Common myeloid progenitor, CD34-positive (primary cell): Measurements from ENCODE around the gene CNTNAP1. TPM values are rescaled to one million over a fixed set of nuclear protein-coding genes. Genes with fewer than 3 reads are reported as not detected.
A peak's percentile ranks its signal among the peaks of the same experiment; 100 is the strongest.

ENCODE experiments used
- CTCF ChIA-PET: fragments of 350-600 bp; sonication (Branson Sonifier 250); formaldehyde crosslinking; loops from one replicate; lab custom pipeline; 2021; ENCODE audit warnings: antibody characterized with exemption; lab: Charles Lee
- POLR2A ChIA-PET: fragments of 350-600 bp; sonication (Branson Sonifier 250); formaldehyde crosslinking; loops from one replicate; lab custom pipeline; 2021; ENCODE audit warnings: antibody characterized with exemption; lab: Charles Lee
- DNase-seq, 3 donors: peaks; one replicate each; pipeline versions ENCODE4 v3.0.0 to v3.0.0-alpha.2; 2013
- H3K27ac ChIP-seq, 2 experiments: 1 replicate in 1 of 2; 2 replicates in 1 of 2; pipeline ENCODE4 v1.7.0; 2013; ENCODE audit warnings: inconsistent platforms in 2 of 2, low read length in 2 of 2, mild to moderate bottlenecking in 2 of 2, low read depth in 1 of 2, moderate library complexity in 1 of 2; ENCODE audit not compliant: severe bottlenecking in 2 of 2, insufficient read depth in 1 of 2, poor library complexity in 1 of 2
- H3K27me3 ChIP-seq, 5 experiments: replicated peaks in 2 of 5; 1 replicate in 3 of 5; 2 replicates in 2 of 5; pipeline versions ENCODE4 v1.6.1 to v1.7.0; 2013; ENCODE audit warnings: low read length in 4 of 5, mild to moderate bottlenecking in 2 of 5, moderate library complexity in 2 of 5, inconsistent platforms in 1 of 5; ENCODE audit not compliant: insufficient read depth in 5 of 5, control insufficient read depth in 4 of 5
- H3K36me3 ChIP-seq, 4 experiments: 1 replicate in 2 of 4; 2 replicates in 2 of 4; pipeline versions ENCODE4 v1.6.1 to v1.7.0; 2013; ENCODE audit warnings: low read length in 3 of 4, control low read depth in 1 of 4, mild to moderate bottlenecking in 1 of 4; ENCODE audit not compliant: control insufficient read depth in 4 of 4, insufficient read depth in 4 of 4
- H3K4me1 ChIP-seq, 4 experiments: 1 replicate in 3 of 4; 2 replicates in 1 of 4; pipeline versions ENCODE4 v1.6.1 to v1.7.1; 2013; ENCODE audit warnings: low read length in 3 of 4, mild to moderate bottlenecking in 3 of 4, control low read depth in 1 of 4, inconsistent platforms in 1 of 4, moderate library complexity in 1 of 4; ENCODE audit not compliant: control insufficient read depth in 4 of 4, insufficient read depth in 4 of 4; ENCODE audit errors: control extremely low read depth in 1 of 4
- H3K4me3 ChIP-seq, 7 experiments: 1 replicate in 4 of 7; 2 replicates in 3 of 7; pipeline versions ENCODE4 v1.5.1 to v1.7.0; 2013; ENCODE audit warnings: mild to moderate bottlenecking in 7 of 7, low read length in 6 of 7, moderate library complexity in 6 of 7, inconsistent platforms in 2 of 7, low read depth in 2 of 7, control low read depth in 1 of 7; ENCODE audit not compliant: insufficient read depth in 4 of 7, control insufficient read depth in 1 of 7; ENCODE audit errors: extremely low read depth in 1 of 7
- H3K9me3 ChIP-seq, 5 experiments: 1 replicate in 4 of 5; 2 replicates in 1 of 5; pipeline versions ENCODE4 v1.6.1 to v1.7.1; 2013; ENCODE audit warnings: low read length in 4 of 5, mild to moderate bottlenecking in 2 of 5, inconsistent platforms in 1 of 5, low read depth in 1 of 5, moderate library complexity in 1 of 5; ENCODE audit not compliant: control insufficient read depth in 4 of 5, insufficient read depth in 2 of 5; ENCODE audit errors: control extremely low read depth in 1 of 5
- WGBS: methylation state at CpG from one replicate; pipeline ENCODE4 v1.1.5; 2013; ENCODE audit not compliant: insufficient coverage; 5-methylcytosine and 5-hydroxymethylcytosine counted together
- polyA plus RNA-seq: library from polyadenylated mRNA; unstranded; fragments of 120-200 nt; gene quantifications from one replicate; pipeline ENCODE4 v1.2.1, GENCODE V29; 2013

CNTNAP1 gene
- polyA plus RNA-seq: 1.5 TPM

DNA sequence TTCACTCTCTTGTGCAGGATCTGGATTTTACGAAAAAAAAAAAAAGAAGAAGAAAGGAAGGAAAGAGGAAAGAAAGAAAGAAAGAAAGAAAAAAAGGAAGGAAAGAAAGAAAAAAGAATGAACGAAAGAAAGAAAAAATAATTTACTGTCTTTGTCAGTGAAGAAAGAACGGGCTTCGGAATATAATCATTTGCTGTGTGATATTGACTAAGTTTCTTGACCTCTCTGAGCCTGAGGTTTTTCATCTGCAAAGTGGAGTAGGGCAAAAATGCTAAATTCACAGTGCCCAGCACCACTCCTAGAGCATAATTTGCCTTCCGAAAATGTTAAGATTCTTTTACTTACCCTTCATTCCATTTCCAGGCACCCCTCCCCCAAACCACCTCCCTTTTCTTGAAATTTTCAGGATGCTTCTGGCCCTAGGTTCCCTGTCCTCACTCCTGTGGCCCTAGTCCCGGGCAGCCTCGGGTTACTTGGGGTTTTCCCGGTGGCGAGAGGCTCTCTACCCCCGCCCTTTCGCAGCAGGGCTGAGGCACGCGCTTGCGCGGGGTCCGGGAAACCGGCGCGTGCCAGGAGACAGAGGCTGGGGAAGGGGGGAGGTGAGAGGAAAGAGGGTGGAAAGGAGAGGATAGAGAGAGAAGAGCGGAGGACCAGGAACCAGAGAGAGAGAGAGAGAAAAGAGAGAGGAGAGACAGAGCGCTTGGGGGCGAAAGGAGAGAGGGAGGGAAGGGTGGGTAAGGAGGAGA is at the start of gene CNTNAP1:
TSS of gene CNTNAP1 (plus strand) at position 556 of the 746 bp plus-strand sequence. CDS start 299 bp downstream, outside the sequence.
- DNase-seq: peak in 2 of 3 donors; percentile 36 to 41
- H3K4me3 ChIP-seq: peak within 1 kb of the TSS in 6 of 7 experiments; percentile 19 to 61 (median 51)
- ChIA-PET CTCF (interaction anchor here (0.7 to 1.3 kb wide), 3 partner anchors 25 to 104 kb away, joined by 3 to 8 read pairs (median 3); partner anchors contain the start of gene PSMC3IP), POLR2A (no interaction called here)
- H3K27me3 ChIP-seq: peaks cover 0 to 52% (median 21%) of the 10 kb centered on the region in 5 experiments
- H3K9me3 ChIP-seq: no peaks in the 10 kb centered on the region
- WGBS: 9% methylated on average over 18 of the region's 22 CpGs
- no peaks in the 10 kb centered on the region for H3K36me3 ChIP-seq
- H3K27ac ChIP-seq: no peak within 1 kb of the TSS
- H3K4me1 ChIP-seq: peaks cover 6 to 63% (median 50%) of the 10 kb centered on the region in 4 experiments

DNA sequence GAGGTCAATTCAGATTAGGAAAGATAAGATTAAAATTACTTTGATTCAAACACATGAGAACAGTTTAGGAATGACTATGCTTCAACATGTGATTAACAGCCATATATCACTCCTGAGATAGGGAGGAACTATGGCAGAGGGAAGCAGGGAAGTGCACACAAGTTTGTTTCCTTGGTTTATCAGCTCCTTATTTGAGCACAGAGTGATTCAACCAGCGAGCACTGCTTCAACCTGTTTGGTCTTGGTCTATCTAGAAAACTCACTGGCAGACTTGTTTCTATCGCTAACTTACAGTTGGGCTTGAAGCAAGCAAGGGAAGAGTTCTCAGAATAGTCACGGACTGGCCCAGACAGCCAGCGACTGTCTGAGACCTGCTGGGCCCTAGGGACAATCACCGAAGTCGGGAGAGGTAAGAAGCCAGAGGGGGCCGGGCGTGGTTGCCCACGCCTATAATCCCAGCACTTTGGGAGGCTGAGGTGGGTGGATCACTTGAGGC is 49.3 kb upstream of the CNTNAP1 start:
- ChIA-PET POLR2A (interaction anchor here (0.6 kb wide), 1 partner anchor 285 kb away, joined by 3 read pairs; no protein-coding TSS in a partner anchor), CTCF (interaction anchor here (0.6 to 2.2 kb wide), 4 partner anchors 11 to 276 kb away, joined by 3 to 7 read pairs (median 4); no protein-coding TSS in a partner anchor)
- Histone ChIP-seq H3K27me3 (no peaks in the 10 kb centered on the region), H3K4me3 (no peak overlapping the region), H3K9me3 (no peaks in the 10 kb centered on the region), H3K27ac (no peak overlapping the region), H3K4me1 (no peaks in the 10 kb centered on the region), H3K36me3 (no peaks in the 10 kb centered on the region)
- peak in 1 of 3 donors; percentile 21 for DNase-seq
- WGBS: 92% methylated on average over 9 of the region's 9 CpGs

- Histone ChIP-seq H3K27ac (no peak overlapping the region), H3K4me1 (no peaks in the 10 kb centered on the region), H3K36me3 (no peaks in the 10 kb centered on the region), H3K9me3 (no peaks in the 10 kb centered on the region), H3K4me3 (no peak overlapping the region), H3K27me3 (peaks cover 0 to 3% (median 0%) of the 10 kb centered on the region in 5 experiments)
- ChIA-PET POLR2A (no interaction called here), CTCF (interaction anchor here (1.0 kb wide), 1 partner anchor 16 kb away, joined by 3 read pairs; no protein-coding TSS in a partner anchor)
- 96% methylated on average over 5 of the region's 7 CpGs for WGBS
- DNase-seq: no peak
These were observed 42.7 kb upstream of the CNTNAP1 start for GRCh38 chr17:42639525-42640113.

- Histone ChIP-seq H3K27me3 (peaks cover 0 to 3% (median 0%) of the 10 kb centered on the region in 5 experiments), H3K36me3 (no peaks in the 10 kb centered on the region), H3K4me3 (no peak overlapping the region), H3K4me1 (no peaks in the 10 kb centered on the region), H3K27ac (no peak overlapping the region), H3K9me3 (no peaks in the 10 kb centered on the region)
- WGBS: 90% methylated on average over 2 of the region's 4 CpGs
- ChIA-PET POLR2A (no interaction called here), CTCF (interaction anchor here (1.0 kb wide), 1 partner anchor 16 kb away, joined by 3 read pairs; no protein-coding TSS in a partner anchor)
- DNase-seq: peak; percentile 57 to 85 (median 73)
These were observed 42.2 kb upstream of the CNTNAP1 start for GRCh38 chr17:42640121-42640520.

DNA sequence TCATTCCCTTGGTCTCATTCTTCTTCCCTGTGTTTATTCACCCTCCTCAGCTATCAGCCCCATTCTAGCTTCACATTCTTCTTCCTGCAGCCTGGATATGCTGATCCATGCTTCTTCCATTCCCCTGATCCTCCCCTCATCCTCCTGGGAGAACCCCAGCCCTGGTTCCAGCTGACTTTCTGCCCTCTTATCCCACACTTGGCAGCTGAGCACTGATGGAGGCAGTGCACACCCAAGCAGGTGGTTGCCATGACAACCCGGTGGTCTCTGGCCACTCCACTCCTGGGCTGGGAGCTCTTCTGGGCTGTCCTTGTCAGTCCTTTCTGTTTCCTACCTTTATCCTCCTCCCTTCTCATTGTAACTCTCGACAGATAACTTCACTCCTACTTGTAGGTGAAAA is 40.0 kb upstream of the CNTNAP1 start:
- DNase-seq: no peak
- H3K4me3 ChIP-seq: no peak overlapping the region
- H3K36me3 ChIP-seq: no peaks in the 10 kb centered on the region
- H3K4me1 ChIP-seq: no peaks in the 10 kb centered on the region
- CTCF ChIA-PET: interaction anchor here (0.5 kb wide), 1 partner anchor 23 kb away, joined by 3 read pairs; no protein-coding TSS in a partner anchor
- no peak overlapping the region for H3K27ac ChIP-seq
- H3K27me3 ChIP-seq: peaks cover 0 to 3% (median 0%) of the 10 kb centered on the region in 5 experiments
- 81% methylated on average over 2 of the region's 2 CpGs for WGBS
- no peaks in the 10 kb centered on the region for H3K9me3 ChIP-seq
- POLR2A ChIA-PET: interaction anchor here (0.5 to 0.6 kb wide), 2 partner anchors 84 to 1653 kb away, joined by 3 to 6 read pairs; no protein-coding TSS in a partner anchor

- peak in 1 of 3 donors; percentile 15 for DNase-seq
- no peak overlapping the region for H3K4me3 ChIP-seq
- H3K4me1 ChIP-seq: no peaks in the 10 kb centered on the region
- WGBS: 77% methylated on average over 5 of the region's 5 CpGs
- CTCF ChIA-PET: interaction anchor here (2.1 kb wide), 1 partner anchor 36 kb away, joined by 7 read pairs; no protein-coding TSS in a partner anchor
- H3K27me3 ChIP-seq: peaks cover 0 to 3% (median 0%) of the 10 kb centered on the region in 5 experiments
- H3K36me3 ChIP-seq: no peaks in the 10 kb centered on the region
- POLR2A ChIA-PET: interaction anchor here (0.8 kb wide), 1 partner anchor 26 kb away, joined by 4 read pairs; no protein-coding TSS in a partner anchor
- H3K9me3 ChIP-seq: no peaks in the 10 kb centered on the region
- no peak overlapping the region for H3K27ac ChIP-seq
These were observed 34.6 kb upstream of the CNTNAP1 start for GRCh38 chr17:42647778-42648177.
